Tibial nerve (tissue), 4 donors: Measurements from ENCODE around the gene LAMC3. TPM values are rescaled to one million over a fixed set of nuclear protein-coding genes. Genes with fewer than 3 reads are reported as not detected.
A peak's percentile ranks its signal among the peaks of the same experiment; 100 is the strongest.
"Not testable (repeated sequence)": the region's sequence is repeated elsewhere in the genome, so short reads cannot be mapped to it uniquely, and the experiment has no call there.

ENCODE experiments used
- DNase-seq, 2 donors: peaks; one replicate each; pipeline ENCODE4 v3.0.0-alpha.2; 2019; ENCODE audit warnings: low spot score in 2 of 2
- H3K27ac ChIP-seq, 4 donors: fragments of 200-600 bp; sonication (generic) in 3 of 4; one replicate each; pipeline ENCODE4 v1.5.1; 2017 to 2019; ENCODE audit warnings: mild to moderate bottlenecking in 1 of 4
- H3K27me3 ChIP-seq, 2 donors: fragments of 200-600 bp; sonication (generic) in 1 of 2; one replicate each; pipeline versions ENCODE4 v1.5.1 to v1.6.0; 2017 to 2019
- H3K36me3 ChIP-seq, 3 donors: fragments of 200-600 bp; sonication (generic); one replicate each; pipeline ENCODE4 v1.5.1; 2018 to 2019
- H3K4me1 ChIP-seq, 4 donors: fragments of 200-600 bp; sonication (generic) in 3 of 4; one replicate each; pipeline ENCODE4 v1.5.1; 2017 to 2019
- H3K4me3 ChIP-seq, 4 donors: fragments of 200-600 bp; sonication (generic) in 3 of 4; one replicate each; pipeline ENCODE4 v1.5.1; 2017 to 2019; ENCODE audit warnings: mild to moderate bottlenecking in 1 of 4, moderate library complexity in 1 of 4
- H3K9me3 ChIP-seq, 4 donors: fragments of 200-600 bp; sonication (generic) in 3 of 4; one replicate each; pipeline ENCODE4 v1.5.1; 2017 to 2019
- EP300 ChIP-seq, 2 donors: sonication (generic); formaldehyde crosslinking; IDR thresholded peaks; one replicate each; pipeline ENCODE4 v1.6.1; 2017; ENCODE audit warnings: antibody characterized with exemption in 2 of 2, mild to moderate bottlenecking in 1 of 2
- POLR2A ChIP-seq, 2 donors: fragments of 450-650 bp; IDR thresholded peaks; one replicate each; pipeline ENCODE4 v1.6.1; 2017; ENCODE audit warnings: antibody characterized with exemption in 2 of 2, mild to moderate bottlenecking in 2 of 2, moderate library complexity in 2 of 2
- WGBS, 2 donors: methylation state at CpG; one replicate each; pipeline ENCODE4 v1.1.5; 2018; 5-methylcytosine and 5-hydroxymethylcytosine counted together
- total RNA-seq, 4 donors: library from RNA; depleted of rRNA; stranded (reverse); fragments of >200 nt; gene quantifications; one replicate each; pipeline ENCODE4 v1.1.0, GENCODE V29; 2016
- TF ChIP-seq, protein P1 (sequence below), 5 experiments: fragments of 200-600 bp in 3 of 5; fragments of 450-650 bp in 2 of 5; sonication (generic) in 3 of 5; IDR thresholded peaks; one replicate each; pipeline ENCODE4 v1.5.1; 2016 to 2019; ENCODE audit warnings: antibody characterized with exemption in 5 of 5, mild to moderate bottlenecking in 3 of 5, moderate library complexity in 2 of 5

LAMC3 gene
- total RNA-seq, 4 donors from 2014 or later: 0.21 to 1.6 TPM; not detected in 2

DNA sequence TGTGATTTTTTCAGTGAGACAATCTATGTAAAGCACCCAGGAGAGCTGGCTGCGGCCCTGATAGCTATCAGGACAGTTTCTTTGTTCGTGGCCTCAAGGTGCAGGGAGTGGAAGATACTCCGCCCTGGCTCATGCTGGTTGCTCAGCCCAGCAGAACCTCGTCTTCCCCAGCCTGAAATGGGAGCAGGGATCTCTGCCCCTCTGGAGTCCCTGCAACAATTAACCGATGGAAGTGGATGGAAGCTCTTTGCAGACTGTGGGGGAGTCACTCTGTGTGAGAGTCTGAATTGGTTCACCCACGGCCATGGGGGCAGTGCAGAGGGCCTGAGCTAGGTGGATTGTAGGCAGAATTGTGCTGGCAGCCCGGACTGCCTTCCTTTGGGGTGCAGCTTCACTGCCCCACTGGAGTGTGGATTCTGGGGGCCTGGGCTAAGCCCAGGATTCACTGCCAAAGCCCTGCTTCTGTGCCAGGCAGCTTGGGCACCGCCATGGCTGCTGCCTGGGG, 90.2 kb downstream of the LAMC3 start:
- WGBS, 2 donors: 75 to 82% methylated on average over 8 of the region's 8 CpGs
- DNase-seq: no peak
- Histone ChIP-seq H3K4me3 (peak overlapping the region in 1 of 4 donors; percentile 65), H3K9me3 (no peaks in the 10 kb centered on the region), H3K27me3 (peaks cover 0 to 22% of the 10 kb centered on the region in 2 donors), H3K36me3 (no peaks in the 10 kb centered on the region), H3K4me1 (peaks cover 0 to 57% (median 4%) of the 10 kb centered on the region in 4 donors), H3K27ac (peak overlapping the region; percentile 56 to 93 (median 80))
- no peak for TF ChIP-seq EP300 (IDR thresholded peaks at IDR 0.05)
- TF ChIP-seq, protein P1, sequence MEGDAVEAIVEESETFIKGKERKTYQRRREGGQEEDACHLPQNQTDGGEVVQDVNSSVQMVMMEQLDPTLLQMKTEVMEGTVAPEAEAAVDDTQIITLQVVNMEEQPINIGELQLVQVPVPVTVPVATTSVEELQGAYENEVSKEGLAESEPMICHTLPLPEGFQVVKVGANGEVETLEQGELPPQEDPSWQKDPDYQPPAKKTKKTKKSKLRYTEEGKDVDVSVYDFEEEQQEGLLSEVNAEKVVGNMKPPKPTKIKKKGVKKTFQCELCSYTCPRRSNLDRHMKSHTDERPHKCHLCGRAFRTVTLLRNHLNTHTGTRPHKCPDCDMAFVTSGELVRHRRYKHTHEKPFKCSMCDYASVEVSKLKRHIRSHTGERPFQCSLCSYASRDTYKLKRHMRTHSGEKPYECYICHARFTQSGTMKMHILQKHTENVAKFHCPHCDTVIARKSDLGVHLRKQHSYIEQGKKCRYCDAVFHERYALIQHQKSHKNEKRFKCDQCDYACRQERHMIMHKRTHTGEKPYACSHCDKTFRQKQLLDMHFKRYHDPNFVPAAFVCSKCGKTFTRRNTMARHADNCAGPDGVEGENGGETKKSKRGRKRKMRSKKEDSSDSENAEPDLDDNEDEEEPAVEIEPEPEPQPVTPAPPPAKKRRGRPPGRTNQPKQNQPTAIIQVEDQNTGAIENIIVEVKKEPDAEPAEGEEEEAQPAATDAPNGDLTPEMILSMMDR (IDR thresholded peaks at IDR 0.05): no peak

DNA sequence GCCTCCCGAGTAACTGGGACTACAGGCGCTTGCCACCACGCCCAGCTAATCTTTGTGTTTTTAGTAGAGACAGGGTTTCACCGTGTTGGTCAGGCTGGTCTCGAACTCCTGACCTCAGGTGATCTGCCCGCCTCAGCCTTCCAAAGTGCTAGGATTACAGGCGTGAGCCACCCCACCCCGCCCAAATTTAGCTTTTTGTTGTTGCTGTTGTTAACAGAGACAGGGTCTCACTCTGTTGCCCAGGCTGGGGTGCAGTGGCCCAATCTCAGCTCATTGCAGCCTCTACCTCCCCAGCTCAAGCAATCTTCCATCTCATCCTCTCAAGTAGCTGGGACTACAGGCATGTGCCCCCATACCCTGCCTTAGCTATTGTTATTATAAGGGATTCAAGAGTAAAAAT, 90.9 kb downstream of the LAMC3 start:
- peaks cover 0 to 57% (median 4%) of the 10 kb centered on the region in 4 donors for H3K4me1 ChIP-seq
- H3K9me3 ChIP-seq, H3K4me3 ChIP-seq, DNase-seq, H3K36me3 ChIP-seq: not testable (repeated sequence)
- H3K27me3 ChIP-seq: peaks cover 0 to 15% of the 10 kb centered on the region in 2 donors
- 93 to 95% methylated on average over 8 of the region's 8 CpGs for WGBS, 2 donors
- peak overlapping the region in 3 of 4 donors; percentile 48 to 93 (median 84) for H3K27ac ChIP-seq

GRCh38 chr9:131100445-131100844, 91.5 kb downstream of the LAMC3 start:
- H3K36me3 ChIP-seq: no peaks in the 10 kb centered on the region
- no peak for DNase-seq
- peaks cover 0 to 57% (median 4%) of the 10 kb centered on the region in 4 donors for H3K4me1 ChIP-seq
- TF ChIP-seq, protein P1 (IDR thresholded peaks at IDR 0.05): no peak
- TF ChIP-seq EP300 (IDR thresholded peaks at IDR 0.05) (peak in 1 of 2 donors; percentile 86), POLR2A (IDR thresholded peaks at IDR 0.05) (no peak)
- peaks cover 0 to 9% of the 10 kb centered on the region in 2 donors for H3K27me3 ChIP-seq
- no peaks in the 10 kb centered on the region for H3K9me3 ChIP-seq
- WGBS, 2 donors: 59 to 74% methylated on average over 8 to 9 of the region's 9 CpGs
- H3K27ac ChIP-seq: peak overlapping the region in 3 of 4 donors; percentile 63 to 93 (median 84)
- H3K4me3 ChIP-seq: no peak overlapping the region

DNA sequence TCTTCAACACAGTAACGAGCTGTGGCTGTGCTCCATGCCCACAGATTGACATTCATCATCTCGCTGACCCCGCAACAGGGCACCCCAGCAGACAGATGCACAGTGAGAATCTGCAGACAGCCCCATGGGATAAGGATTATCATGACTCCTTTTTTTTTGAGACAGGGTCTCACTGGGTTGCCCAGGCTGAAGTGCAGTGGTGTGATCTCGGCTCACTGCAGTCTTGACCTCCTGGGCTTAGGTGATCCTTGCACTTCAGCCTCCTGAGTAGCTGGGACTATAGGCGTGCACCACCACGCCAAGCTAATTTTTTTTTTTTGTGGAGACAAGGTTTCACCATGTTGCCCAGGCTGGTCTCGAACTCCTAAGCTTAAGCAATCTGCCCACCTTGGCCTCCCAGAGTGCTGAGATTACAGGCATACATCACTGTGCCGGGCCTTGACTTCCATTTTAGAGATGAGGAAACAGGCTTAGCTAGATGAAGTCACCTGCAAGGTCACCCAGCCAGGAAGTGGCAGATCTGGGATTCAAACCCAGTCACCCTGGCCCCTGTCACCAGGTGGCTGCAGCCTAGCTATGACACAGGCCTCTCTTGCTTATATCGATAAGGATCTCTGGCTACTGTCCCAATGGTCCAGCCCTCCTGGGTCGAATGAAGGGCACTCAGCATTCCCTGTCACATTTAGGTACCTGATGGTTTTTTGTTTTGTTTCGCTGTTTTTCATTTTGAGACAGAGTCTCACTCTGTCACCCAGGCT, 92.4 kb downstream of the LAMC3 start:
- H3K4me1 ChIP-seq: peaks cover 0 to 53% (median 4%) of the 10 kb centered on the region in 4 donors
- H3K27me3 ChIP-seq: peaks cover 0 to 6% of the 10 kb centered on the region in 2 donors
- H3K36me3 ChIP-seq: no peaks in the 10 kb centered on the region
- no peaks in the 10 kb centered on the region for H3K9me3 ChIP-seq
- no peak for DNase-seq
- H3K4me3 ChIP-seq: no peak overlapping the region
- 93 to 96% methylated on average over 10 to 11 of the region's 11 CpGs for WGBS, 2 donors
- TF ChIP-seq POLR2A (IDR thresholded peaks at IDR 0.05): no peak
- no peak for TF ChIP-seq EP300 (IDR thresholded peaks at IDR 0.05)
- TF ChIP-seq, protein P1 (IDR thresholded peaks at IDR 0.05): no peak
- H3K27ac ChIP-seq: peak overlapping the region in 3 of 4 donors; percentile 63 to 93 (median 84)

DNA sequence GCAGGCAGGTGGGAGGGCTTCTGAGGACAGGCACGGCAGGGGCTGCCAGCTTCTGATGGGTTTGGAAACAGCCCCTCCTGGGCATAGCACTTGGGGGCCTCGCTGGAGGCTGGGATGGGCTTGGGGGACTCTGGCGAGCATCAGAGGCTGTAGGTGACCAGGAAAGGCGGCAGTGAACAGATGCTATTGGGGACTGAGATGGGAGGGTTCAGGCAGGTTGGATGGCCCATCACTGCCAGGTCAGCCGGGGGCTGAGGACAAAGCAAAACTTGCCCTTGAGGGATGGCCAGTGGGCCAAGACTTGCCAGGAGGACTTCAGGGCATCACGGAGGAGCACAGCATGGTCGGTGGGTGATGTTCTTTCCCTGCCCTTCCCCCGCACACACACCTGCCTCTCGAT, 94.0 kb downstream of the LAMC3 start:
- TF ChIP-seq POLR2A (IDR thresholded peaks at IDR 0.05) (no peak), EP300 (IDR thresholded peaks at IDR 0.05) (no peak)
- TF ChIP-seq, protein P1 (IDR thresholded peaks at IDR 0.05): no peak
- peaks cover 0 to 50% (median 3%) of the 10 kb centered on the region in 4 donors for H3K4me1 ChIP-seq
- H3K4me3 ChIP-seq: no peak overlapping the region
- no peaks in the 10 kb centered on the region for H3K9me3 ChIP-seq
- no peak for DNase-seq
- WGBS, 2 donors: 79 to 87% methylated on average over 9 of the region's 9 CpGs
- peaks cover 0 to 4% of the 10 kb centered on the region in 2 donors for H3K27me3 ChIP-seq
- H3K36me3 ChIP-seq: no peaks in the 10 kb centered on the region
- H3K27ac ChIP-seq: peak overlapping the region in 2 of 4 donors; percentile 84 to 93
